ENCODE measurements around the gene F11R.
"Not testable (repeated sequence)": the region's sequence is repeated elsewhere in the genome, so short reads cannot be mapped to it uniquely, and the experiment has no call there.

The F11R gene

DNA sequence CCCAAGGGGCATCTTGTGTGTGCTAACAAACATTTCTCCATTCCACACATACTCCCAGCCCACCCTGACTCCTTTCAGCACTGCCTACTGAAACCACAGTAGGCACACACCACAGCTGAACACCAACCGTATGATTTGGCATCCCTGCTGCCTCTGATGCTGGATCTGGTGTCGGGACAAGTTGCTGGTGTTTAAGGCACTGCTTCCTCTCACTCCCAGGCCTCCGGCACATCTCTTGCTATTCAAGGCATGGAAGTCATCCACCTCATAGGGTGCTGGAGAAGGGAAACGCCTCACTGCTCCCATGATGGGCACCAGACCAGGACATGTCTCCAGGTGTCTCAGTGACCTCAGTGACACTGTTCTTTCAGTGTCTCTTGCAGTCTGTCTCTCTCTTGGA, 64.0 kb downstream of the F11R start:
- DNase-seq: no peak

DNA sequence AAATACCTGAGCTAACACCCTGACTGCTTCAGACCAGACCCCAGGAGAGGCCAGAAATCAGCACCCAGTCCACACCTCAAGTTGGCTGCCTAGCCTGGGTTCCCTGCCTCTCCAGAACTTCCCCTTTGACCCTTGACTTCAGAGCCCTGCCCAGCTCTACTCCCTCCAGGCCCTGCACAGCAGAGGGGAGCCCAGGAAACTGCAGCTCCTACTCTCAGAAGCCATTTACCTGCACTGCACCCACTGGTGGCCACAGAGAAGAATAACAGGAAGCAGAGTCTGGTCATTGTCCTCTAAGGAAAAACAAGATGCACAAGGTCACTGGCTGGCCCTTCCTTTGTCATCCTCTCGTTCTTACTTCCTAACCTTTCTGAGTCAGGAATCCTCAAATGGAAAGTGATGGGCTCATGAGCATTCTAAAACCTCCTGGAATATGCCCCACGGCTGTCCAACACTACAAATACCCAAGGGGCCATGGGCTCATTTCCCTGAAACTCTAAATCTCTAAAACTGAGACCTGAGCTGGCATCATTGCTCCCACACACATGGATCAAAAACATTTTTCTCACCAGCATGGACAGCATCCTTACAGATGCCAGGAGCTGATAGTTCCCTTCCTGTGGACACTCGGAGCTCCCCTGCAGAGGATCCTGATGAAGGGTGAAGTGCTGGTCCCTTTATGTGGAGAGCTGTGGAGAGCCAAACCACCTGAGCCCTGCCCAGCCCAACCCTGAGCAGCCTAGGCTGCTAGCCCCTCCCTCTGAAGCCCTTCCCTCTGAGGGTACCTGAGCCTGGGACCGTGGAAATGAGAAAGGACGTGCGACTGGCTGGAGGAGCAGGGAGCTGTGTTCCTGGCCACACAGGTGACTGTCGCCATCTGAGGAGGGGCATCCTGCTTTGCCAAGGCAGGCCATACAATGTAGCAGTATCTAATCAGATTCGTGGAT, 66.5 kb downstream of the F11R start, which contains the start of gene ITLN2:
ITLN2 (minus strand) TSS at position 652 of the 947 bp plus-strand sequence; CDS start at position 584, 68 bp downstream.
- DNase-seq: peak; percentile 60

DNA sequence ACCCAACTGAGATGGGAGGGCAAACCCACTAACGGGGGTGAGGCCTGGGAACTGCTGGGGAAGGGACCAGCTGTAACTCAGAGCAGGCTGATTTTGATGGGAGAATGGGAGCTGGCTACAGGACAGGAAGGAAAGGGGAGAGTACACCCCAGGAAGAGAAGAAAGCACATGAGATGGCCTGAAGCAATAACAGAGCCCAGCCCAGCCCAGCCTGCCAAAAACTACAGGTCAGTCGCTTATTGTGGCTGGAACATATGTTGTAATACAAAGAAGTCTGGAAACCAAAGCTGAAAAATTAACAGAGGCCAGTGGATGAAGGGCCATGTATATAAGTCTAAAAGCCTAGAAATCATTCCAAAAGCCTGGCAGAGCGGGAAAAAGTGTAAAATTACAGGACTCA, 67.9 kb downstream of the F11R start:
- no peak for DNase-seq

DNA sequence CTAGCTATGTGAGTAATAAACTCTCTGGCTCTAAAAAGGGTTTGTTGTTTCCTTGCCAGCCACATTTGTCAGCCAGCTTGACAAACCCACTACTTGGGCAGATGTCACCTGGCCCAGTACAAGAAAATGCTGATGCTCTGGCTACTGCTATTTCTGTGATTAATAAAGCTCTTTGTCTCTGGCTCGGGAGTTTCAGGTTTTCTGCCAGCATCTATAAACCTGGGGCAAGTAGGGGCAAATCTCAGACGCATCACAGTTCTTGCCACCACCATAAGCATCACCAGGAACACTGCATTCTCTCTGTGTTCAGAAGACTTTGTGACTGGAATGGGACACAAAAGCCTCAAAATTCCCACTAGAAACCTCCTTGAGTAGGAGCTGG, 68.8 kb downstream of the F11R start:
- no peak for DNase-seq

DNA sequence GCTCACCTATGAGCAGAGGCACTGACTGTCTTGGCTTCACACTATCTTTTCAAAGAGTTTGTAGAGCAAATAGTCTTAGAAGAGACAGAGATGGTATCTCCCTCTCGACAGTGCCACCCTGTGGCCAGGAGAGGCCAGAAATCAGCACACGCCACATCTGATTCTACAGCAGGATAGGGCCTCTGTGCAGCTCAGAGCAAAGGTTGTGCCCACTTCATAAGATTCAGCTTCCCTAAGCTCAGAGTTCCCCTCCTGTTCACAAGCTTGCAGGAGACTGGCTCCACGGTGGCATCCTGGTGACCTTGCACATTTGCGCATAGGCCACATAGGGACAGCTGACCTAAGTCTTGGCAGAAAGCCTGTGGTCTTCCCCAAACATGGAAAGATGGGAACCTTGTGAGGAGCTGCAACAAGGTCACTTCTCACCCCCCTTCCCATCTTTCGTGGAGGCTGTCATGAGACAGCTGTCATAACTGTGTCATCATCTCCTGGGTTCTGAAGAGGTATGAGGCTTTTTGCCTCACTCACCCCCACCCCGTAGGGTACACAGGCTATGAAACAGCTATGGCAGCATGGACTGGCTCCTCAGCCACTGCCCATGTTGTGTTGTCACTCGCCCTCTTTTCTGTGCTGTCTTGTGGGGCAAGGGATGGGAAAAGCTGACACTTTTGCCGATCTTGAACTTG, 69.4 kb downstream of the F11R start:
- peak; percentile 77 for DNase-seq

DNA sequence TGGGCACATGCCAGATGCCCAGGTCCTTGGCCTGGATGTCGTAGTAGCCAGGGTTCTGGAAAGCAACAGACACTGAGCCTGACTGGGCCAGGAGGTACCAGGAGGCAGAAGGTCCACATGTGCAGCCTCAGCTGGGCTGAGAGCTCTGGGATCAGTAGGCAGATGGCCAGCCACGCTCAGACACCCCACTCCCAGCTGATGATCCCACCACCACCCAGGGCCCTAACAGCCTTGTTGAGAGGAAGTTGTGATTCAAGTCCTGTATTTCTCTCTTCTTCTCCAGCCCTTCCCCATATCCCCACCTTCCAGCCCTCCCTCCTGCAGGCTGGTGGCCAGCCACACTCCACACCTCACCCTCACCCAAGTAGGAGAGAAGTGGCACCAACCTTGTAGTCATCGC, 70.3 kb downstream of the F11R start:
- no peak for DNase-seq

DNA sequence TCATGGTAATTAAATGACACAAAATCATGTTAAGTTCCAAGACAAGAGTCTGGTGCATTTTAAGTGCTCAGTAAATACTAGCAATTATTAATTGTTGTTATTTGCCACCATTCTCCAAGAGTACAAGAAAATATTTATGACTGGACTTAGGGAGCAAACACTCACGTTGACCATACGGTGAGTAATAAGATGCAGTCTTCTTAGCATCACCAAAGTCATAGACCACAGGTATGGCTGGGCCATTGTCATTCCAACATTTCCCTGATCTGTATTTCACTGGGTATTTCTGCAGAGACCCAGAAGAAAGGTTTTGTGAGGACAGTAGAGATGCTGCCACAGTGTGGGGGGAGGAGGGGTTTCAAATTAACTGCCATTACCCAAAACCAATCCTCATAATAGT, 71.1 kb downstream of the F11R start:
- DNase-seq: no peak

DNA sequence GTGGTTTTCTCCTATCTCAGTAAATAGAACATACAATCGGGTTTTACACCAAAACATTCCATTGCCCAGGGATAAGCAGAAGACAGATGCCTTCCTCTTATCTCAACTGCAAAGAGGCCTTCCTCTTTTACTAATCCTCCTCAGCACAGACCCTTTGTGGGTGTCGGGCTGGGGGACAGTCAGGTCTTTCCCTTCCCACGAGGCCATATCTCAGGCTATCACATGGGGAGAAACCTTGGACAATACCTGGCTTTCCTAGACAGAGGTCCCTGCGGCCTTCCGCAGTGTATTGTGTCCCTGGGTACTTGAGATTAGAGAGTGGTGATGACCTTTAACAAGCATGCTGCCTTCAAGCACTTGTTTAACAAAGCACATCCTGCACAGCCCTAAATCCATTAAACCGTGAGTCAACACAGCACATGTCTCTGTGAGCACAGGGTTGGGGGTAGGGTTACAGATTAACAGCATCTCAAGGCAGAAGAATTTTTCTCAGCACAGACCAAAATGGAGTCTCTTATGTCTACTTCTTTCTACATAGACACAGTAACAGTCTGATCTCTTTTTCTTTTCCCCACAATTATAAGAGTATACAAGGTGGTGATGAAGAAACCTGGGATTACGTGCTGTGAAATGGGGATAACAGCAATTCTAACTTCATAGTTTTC, 71.6 kb downstream of the F11R start:
- DNase-seq: not testable (repeated sequence)

DNA sequence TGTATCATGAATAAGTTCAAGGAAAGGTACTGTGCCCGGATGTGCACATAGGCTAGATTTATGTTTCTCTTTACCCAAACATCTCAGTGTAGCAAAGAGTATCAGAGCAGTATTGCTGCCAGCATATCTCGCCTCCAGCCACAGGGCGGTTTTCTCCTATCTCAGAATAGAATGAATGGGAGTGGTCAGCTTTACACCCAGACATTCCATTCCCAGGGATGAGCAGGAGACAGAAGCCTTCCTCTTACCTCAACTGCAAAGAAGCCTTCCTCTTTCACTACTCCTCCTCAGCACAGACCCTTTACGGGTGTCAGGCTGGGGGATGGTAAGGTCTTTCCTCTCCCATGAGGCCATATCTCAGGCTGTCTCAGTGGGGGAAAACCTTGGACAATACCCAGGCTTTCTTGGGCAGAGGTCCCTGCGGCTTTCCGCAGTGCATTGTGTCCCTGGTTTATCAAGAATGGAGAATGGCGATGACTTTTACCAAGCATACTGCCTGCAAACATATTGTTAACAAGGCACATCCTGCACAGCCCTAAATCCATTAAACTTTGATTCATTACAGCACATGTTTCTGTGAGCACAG, 73.7 kb downstream of the F11R start:
- not testable (repeated sequence) for DNase-seq

DNA sequence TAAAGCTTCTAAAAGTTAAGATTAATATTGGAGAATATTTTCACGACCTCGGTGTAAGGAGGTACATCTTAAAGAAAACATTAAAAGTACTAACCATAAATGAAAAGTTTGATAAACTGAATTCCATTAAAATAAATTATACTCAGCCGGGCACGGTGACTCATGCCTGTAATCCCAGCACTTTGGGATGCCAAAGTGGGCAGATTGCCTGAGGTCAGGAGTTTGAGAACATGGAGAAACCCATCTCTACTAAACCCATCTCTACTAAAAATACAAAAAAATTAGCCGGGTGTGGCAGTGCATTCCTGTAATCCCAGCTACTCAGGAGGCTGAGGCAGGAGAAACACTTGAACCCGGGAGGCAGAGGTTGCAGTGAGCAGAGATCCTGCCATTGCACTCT, 75.1 kb downstream of the F11R start:
- not testable (repeated sequence) for DNase-seq

Data from activated CD4-positive, alpha-beta T cell treated with anti-CD3 and anti-CD28 coated beads, Interleukin-10, Interleukin-2, amounts not matched to agents 100 ng/mL and 50 ng/mL, durations not matched to agents 16 hours and 8 hours (primary cell).